CD14-positive monocyte (primary cell): ENCODE results near the gene MYCBP. TPM values are rescaled to one million over a fixed set of nuclear protein-coding genes. Genes with fewer than 3 reads are reported as not detected.

Source experiments
- DNase-seq, 3 donors: peaks; one replicate each; pipeline ENCODE4 v3.0.0-alpha.2; 2011 to 2022
- H2AFZ ChIP-seq: 2 replicates; pipeline ENCODE4 v1.6.0; 2012; ENCODE audit warnings: mild to moderate bottlenecking, low read depth, low read length, inconsistent platforms; ENCODE audit not compliant: insufficient read depth, poor library complexity, severe bottlenecking
- H3K27ac ChIP-seq, 2 donors: 1 replicate in 1 of 2; 2 replicates in 1 of 2; pipeline ENCODE4 v1.5.1; 2012 to 2013; ENCODE audit warnings: low read length in 2 of 2, control low read depth in 1 of 2, inconsistent platforms in 1 of 2, low read depth in 1 of 2, mild to moderate bottlenecking in 1 of 2
- H3K27me3 ChIP-seq, 2 donors: one replicate each; pipeline versions ENCODE4 v1.6.0 to v1.6.1; 2011 to 2013; ENCODE audit warnings: low read length in 2 of 2; ENCODE audit not compliant: control insufficient read depth in 2 of 2, insufficient read depth in 2 of 2
- H3K36me3 ChIP-seq, 2 donors: replicated peaks in 1 of 2; 1 replicate in 1 of 2; 2 replicates in 1 of 2; pipeline versions ENCODE4 v1.5.1 to v1.6.1; 2012 to 2013; ENCODE audit warnings: low read length in 2 of 2, control low read depth in 1 of 2, inconsistent platforms in 1 of 2, mild to moderate bottlenecking in 1 of 2; ENCODE audit not compliant: insufficient read depth in 2 of 2, control insufficient read depth in 1 of 2
- H3K4me1 ChIP-seq, 2 donors: 1 replicate in 1 of 2; 2 replicates in 1 of 2; pipeline versions ENCODE4 v1.5.1 to v1.6.1; 2012 to 2013; ENCODE audit warnings: low read length in 2 of 2, control low read depth in 1 of 2, inconsistent platforms in 1 of 2, mild to moderate bottlenecking in 1 of 2, moderate library complexity in 1 of 2; ENCODE audit not compliant: insufficient read depth in 2 of 2, control insufficient read depth in 1 of 2
- H3K4me2 ChIP-seq: replicated peaks from 2 replicates; pipeline ENCODE3; 2012; ENCODE audit warnings: low read length, moderate library complexity, mild to moderate bottlenecking; ENCODE audit not compliant: poor library complexity, severe bottlenecking; ENCODE audit errors: extremely low read depth
- H3K4me3 ChIP-seq, 3 experiments: fragments of 200-600 bp in 1 of 3; sonication (generic) in 1 of 3; replicated peaks in 1 of 3; 1 replicate in 2 of 3; 2 replicates in 1 of 3; pipeline ENCODE4 v1.5.1; 2011 to 2013; ENCODE audit warnings: low read length in 3 of 3, mild to moderate bottlenecking in 3 of 3, control low read depth in 2 of 3, low read depth in 2 of 3, inconsistent platforms in 1 of 3, moderate library complexity in 1 of 3
- H3K79me2 ChIP-seq: 2 replicates; pipeline ENCODE4 v1.6.0; 2012; ENCODE audit warnings: mild to moderate bottlenecking, control low read depth, inconsistent platforms, low read length, moderate library complexity; ENCODE audit not compliant: insufficient read depth
- H3K9ac ChIP-seq: 2 replicates; pipeline ENCODE4 v1.6.0; 2017; ENCODE audit warnings: low read length, mild to moderate bottlenecking; ENCODE audit not compliant: insufficient read depth, poor library complexity, severe bottlenecking
- H3K9me3 ChIP-seq, 2 donors: replicated peaks in 1 of 2; 1 replicate in 1 of 2; 2 replicates in 1 of 2; pipeline versions ENCODE4 v1.5.1 to v1.6.1; 2012 to 2013; ENCODE audit warnings: low read length in 2 of 2, control low read depth in 1 of 2; ENCODE audit not compliant: control insufficient read depth in 1 of 2, insufficient read depth in 1 of 2
- H4K20me1 ChIP-seq: 2 replicates; pipeline ENCODE4 v1.6.0; 2012; ENCODE audit warnings: mild to moderate bottlenecking, low read length, control low read depth, moderate library complexity; ENCODE audit not compliant: insufficient read depth
- H3K27ac Mint-ChIP-seq, 7 donors: one replicate each; pipeline ENCODE4 v1.8.0; 2020; ENCODE audit warnings: mild to moderate bottlenecking in 7 of 7, mixed read lengths in 7 of 7, moderate library complexity in 6 of 7, inconsistent platforms in 2 of 7
- H3K27me3 Mint-ChIP-seq, 3 donors: one replicate each; pipeline ENCODE4 v1.8.0; 2021 to 2022; ENCODE audit warnings: low read depth in 3 of 3, mild to moderate bottlenecking in 3 of 3, mixed read lengths in 3 of 3, moderate library complexity in 3 of 3, inconsistent platforms in 1 of 3
- H3K36me3 Mint-ChIP-seq, 2 donors: one replicate each; pipeline ENCODE4 v1.8.0; 2020; ENCODE audit warnings: mixed read lengths in 2 of 2, inconsistent platforms in 1 of 2, mild to moderate bottlenecking in 1 of 2
- H3K4me1 Mint-ChIP-seq: one replicate; pipeline ENCODE4 v1.8.0; 2020; ENCODE audit warnings: mild to moderate bottlenecking, mixed read lengths
- H3K4me3 Mint-ChIP-seq, 2 donors: one replicate each; pipeline ENCODE4 v1.8.0; 2020; ENCODE audit warnings: mild to moderate bottlenecking in 2 of 2, mixed read lengths in 2 of 2, moderate library complexity in 1 of 2
- H3K9me3 Mint-ChIP-seq, 7 donors: one replicate each; pipeline ENCODE4 v1.8.0; 2020 to 2022; ENCODE audit warnings: mixed read lengths in 7 of 7, mild to moderate bottlenecking in 6 of 7, moderate library complexity in 6 of 7, inconsistent platforms in 2 of 7
- CTCF ChIP-seq: fragments of 200-600 bp; IDR thresholded peaks from one replicate; pipeline ENCODE4 v1.8.0; 2022; ENCODE audit warnings: antibody characterized with exemption, mild to moderate bottlenecking
- WGBS: methylation state at CpG from one replicate; pipeline ENCODE4 v1.1.5; 2013; ENCODE audit warnings: missing lambda C conversion rate; ENCODE audit not compliant: insufficient coverage; 5-methylcytosine and 5-hydroxymethylcytosine counted together
- intact Hi-C, 2 donors: fragments of 100-400 bp; cut with micrococcal nuclease; formaldehyde crosslinking; loops; one replicate each; pipeline versions ENCODE4 v1.15.0 to v1.15.1; 2023
- polyA plus RNA-seq, 3 donors: library from polyadenylated mRNA; depleted of rRNA in 1 of 3; unstranded in 2 of 3; stranded (reverse) in 1 of 3; fragments of 300-500 nt in 2 of 3; fragments of >200 nt in 1 of 3; fragmentation: Illumina TruSeq in 2 of 3; gene quantifications; 1 replicate in 2 of 3; 2 replicates in 1 of 3; pipeline ENCODE4 v1.2.3, GENCODE V29; 2012 to 2021

MYCBP gene
- polyA plus RNA-seq, 3 donors, result 9.3 to 92.3 (median 77.2) TPM

GRCh38 chr1:38834937-38835827 lies 38.0 kb downstream of the MYCBP start:
- Mint-ChIP-seq H3K4me3 (no peak overlapping the region), H3K27ac (no peak overlapping the region), H3K9me3 (no peaks in the 10 kb centered on the region), H3K36me3 (peaks cover 24 to 32% of the 10 kb centered on the region in 2 donors), H3K27me3 (peaks cover 0 to 2% (median 0%) of the 10 kb centered on the region in 3 donors), H3K4me1 (peaks cover 48% of the 10 kb centered on the region)
- Histone ChIP-seq H4K20me1 (peaks cover 8% of the 10 kb centered on the region), H3K4me2 (peak overlapping the region; percentile 20), H3K27me3 (no peaks in the 10 kb centered on the region), H3K36me3 (peaks cover 25 to 32% of the 10 kb centered on the region in 2 donors), H2AFZ (no peak overlapping the region), H3K4me3 (no peak overlapping the region), H3K4me1 (peaks cover 30 to 36% of the 10 kb centered on the region in 2 donors), H3K27ac (no peak overlapping the region), H3K9ac (no peak overlapping the region), H3K79me2 (no peaks in the 10 kb centered on the region), H3K9me3 (no peaks in the 10 kb centered on the region)
- peak; percentile 63 to 77 (median 75) for DNase-seq
- TF ChIP-seq CTCF, result peak; percentile 83
- intact Hi-C loops, result loop anchor here (10.0 kb wide), 2 partner anchors 790 to 810 kb away; partner anchors contain the start of gene POU3F1 (in 1 of the 2)
- 0% methylated on average over 1 of the region's 3 CpGs for WGBS

GRCh38 chr1:38834221-38834782 lies 38.8 kb downstream of the MYCBP start:
- H3K27ac Mint-ChIP-seq, result peak overlapping the region in 1 of 7 donors; percentile 35
- no peaks in the 10 kb centered on the region for H3K79me2 ChIP-seq
- WGBS, result 100% methylated on average over 1 of the region's 3 CpGs
- H3K36me3 ChIP-seq, result peaks cover 17 to 23% of the 10 kb centered on the region in 2 donors
- H3K9me3 ChIP-seq, result no peaks in the 10 kb centered on the region
- peaks cover 48% of the 10 kb centered on the region for H3K4me1 Mint-ChIP-seq
- no peaks in the 10 kb centered on the region for H3K27me3 ChIP-seq
- peaks cover 30 to 36% of the 10 kb centered on the region in 2 donors for H3K4me1 ChIP-seq
- no peaks in the 10 kb centered on the region for H3K9me3 Mint-ChIP-seq
- peaks cover 8% of the 10 kb centered on the region for H4K20me1 ChIP-seq
- no peak overlapping the region for H2AFZ ChIP-seq
- peak in 2 of 3 donors; percentile 27 for DNase-seq
- peak overlapping the region in 1 of 2 donors; percentile 35 for H3K4me3 Mint-ChIP-seq
- peaks cover 0 to 2% (median 0%) of the 10 kb centered on the region in 3 donors for H3K27me3 Mint-ChIP-seq
- intact Hi-C loops, result loop anchor here (10.0 kb wide), 2 partner anchors 790 to 810 kb away; partner anchors contain the start of gene POU3F1 (in 1 of the 2)
- peaks cover 17 to 23% of the 10 kb centered on the region in 2 donors for H3K36me3 Mint-ChIP-seq
- H3K4me2 ChIP-seq, result peak overlapping the region; percentile 34
- no peak for TF ChIP-seq CTCF
- H3K4me3 ChIP-seq, result peak overlapping the region in 1 of 3 experiments; percentile 1
- no peak overlapping the region for H3K27ac ChIP-seq
- H3K9ac ChIP-seq, result no peak overlapping the region
